HG02884 (cell line): ENCODE results near the gene CTNNBIP1.

Experiments
- ATAC-seq: cut with Tn5 transposase; IDR thresholded peaks from one replicate; pipeline ENCODE4 v1.9.1; 2021; ENCODE audit warnings: mild to moderate bottlenecking, moderate library complexity; ENCODE audit not compliant: unreplicated experiment

CTNNBIP1 gene

DNA sequence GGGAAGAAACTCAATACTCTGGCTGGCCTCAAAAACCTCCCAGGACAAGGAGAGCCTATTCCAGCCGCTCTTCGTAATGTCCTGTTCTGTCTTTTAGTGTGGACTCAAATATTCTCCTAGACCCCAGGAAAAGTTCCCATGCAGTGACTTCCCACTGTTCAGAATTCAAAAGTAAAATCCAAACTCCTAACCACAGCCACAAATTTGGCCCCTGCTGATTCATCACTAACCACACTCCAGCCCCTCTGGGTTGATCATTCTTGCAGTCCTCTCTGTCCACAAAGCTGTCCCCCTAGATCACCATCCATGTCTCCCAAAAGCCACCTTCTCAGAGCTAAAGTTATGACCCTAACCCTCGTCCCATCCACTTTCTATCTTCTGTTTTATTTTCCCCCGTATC is 5.1 kb downstream of the CTNNBIP1 start:
- no peak for ATAC-seq

DNA sequence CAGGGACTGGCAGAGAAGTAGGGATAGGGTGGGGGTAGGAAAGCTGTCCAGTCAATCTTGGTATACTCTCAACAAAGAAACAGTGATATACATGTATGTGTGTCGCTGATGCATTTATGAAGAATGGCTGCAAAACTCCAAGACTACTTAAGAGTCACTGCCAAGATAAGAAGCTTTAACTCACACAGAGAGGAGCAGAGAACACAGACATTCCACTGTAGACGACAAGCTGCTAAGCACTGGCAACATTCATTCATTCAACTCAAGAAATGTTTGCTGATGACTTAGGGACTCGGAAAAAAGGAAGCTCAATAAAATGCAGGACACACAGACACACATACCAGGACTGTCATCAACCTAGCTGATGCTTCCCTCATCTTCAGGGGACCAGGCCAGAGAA is 5.5 kb downstream of the CTNNBIP1 start:
- no peak for ATAC-seq

DNA sequence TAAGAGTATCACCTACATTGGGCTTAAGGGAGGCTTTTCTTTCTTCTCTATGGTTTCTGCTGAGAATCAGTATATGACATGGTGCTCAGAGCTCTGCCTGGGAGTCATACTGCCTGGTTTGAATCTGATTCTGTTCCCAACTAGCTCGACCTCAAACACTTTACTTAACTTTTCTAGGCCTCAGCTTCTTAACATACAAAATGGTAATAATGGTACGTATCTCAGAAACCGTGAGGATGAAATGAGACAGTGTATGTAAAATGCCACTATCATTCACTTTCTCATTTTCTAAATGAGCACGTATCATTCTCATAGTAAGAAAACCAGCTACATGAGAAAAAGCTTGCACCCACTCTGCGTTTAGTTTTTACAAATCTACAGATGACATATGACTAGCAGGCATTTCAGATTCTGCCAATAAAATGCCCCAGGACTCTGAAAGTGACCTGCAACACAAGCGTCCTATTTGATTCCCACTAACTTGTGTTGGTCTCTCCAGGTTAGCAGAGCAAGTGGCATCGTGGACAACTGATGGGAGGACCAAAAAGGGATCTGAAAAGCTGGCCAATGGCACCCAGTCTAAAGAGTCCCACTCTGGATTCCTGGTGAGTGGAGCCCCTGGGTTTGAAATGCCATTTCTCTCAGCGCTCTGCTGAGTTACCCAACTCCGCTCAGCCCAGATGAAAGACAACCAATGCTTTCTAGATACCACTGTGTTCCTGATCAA is 6.1 kb downstream of the CTNNBIP1 start:
- no peak for ATAC-seq

DNA sequence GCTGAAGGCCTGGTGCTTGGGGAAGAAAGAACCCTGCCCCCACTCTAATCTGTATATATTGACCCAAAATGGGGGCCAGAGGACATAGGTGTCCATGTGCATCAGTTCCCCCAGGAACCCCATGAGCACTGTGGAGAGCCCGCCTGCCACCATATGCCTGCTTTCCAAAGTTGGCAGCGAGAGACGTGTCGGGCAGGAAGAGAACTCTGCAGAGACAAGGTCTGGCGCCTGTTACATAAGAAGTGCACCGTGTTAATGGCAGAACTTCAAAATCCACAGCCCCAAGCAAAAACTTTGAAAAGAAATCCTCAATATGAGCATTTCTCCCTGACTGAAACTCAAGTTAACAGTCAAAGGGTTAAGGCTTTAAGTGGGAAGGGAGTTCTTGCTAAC is 8.0 kb downstream of the CTNNBIP1 start:
- ATAC-seq: no peak

DNA sequence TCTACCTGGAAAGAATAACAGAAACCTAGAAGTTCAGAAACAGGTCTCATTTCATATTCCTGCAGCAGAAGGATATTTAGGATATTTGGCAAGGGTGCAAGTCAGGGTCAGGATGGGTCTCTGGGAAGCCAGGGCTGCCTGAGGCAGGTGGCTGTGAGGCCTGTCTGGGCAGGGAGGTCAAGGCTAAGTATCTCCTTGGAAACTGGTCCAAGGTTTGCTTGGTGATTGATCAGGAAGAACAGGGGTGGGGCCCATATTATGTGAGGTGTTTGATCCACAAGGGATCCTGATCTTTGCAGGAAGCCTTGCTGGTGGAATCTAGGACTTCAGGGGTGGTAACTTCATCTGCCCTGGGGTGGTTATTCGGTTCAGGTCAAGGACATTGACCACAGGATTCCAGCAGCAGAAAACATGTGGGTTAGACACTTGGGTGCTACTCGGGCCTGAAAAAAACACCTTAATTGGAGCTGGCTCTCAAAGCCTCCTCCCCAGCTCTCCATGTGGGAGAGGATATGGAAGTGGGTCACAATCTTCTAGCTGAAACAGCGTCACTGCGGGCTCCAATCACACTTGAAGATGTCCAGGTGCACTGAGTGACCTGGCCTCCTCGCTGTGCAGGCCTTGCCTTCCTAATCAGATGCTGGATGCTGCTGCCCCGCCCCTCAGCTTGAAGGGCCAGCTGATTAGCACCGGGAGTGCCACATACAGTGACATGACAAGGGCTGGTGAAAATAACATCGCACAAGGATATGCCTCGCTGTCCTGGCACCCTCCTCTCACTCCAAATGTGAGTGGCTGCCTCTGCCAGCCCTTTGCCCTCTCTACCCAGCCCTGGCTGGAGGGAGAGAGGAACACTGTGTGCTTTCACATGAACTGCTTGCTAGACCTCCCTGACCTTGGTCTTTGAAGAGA is 8.7 kb downstream of the CTNNBIP1 start:
- ATAC-seq: no peak

DNA sequence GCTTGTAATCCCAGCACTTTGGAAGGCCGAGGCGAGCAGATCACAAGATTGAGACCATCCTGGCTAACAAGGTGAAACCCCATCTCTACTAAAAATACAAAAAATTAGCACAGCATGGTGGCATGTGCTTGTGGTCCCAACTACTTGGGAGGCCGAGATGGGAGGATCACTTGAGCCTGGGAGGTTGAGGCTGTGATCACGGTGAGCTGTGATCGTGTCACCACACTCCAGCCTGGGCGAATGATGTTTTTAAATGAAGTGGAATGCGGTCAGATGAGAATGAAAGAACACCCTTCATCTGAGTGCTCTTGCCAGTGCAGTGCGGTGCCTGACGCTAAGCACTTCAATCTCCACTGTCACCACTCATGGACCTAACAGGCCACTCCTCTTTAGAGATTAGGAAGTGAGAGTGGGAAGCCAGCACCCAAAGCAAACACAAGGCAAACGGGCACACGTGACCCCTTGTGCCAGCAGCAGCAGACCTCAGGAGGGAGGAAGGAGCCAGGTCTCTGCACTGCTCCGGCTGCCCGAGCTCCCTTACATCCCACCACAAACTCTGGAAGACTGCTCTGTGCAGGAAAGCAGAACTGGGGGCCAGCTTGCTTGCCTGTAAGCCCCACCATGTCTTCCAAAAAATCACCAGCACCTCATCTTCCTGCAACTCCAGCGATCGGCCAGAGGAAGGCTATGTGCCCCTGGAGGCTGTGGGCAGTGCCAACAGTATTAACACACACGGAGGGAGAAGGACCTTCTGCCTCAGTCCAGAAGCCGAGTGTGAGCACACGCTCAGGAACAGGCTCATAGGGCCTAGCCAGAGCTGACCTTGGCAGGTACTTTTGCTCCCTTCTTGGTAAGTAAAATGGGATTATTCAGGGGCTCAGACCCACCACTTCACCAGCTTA is 9.7 kb downstream of the CTNNBIP1 start:
- no peak for ATAC-seq

DNA sequence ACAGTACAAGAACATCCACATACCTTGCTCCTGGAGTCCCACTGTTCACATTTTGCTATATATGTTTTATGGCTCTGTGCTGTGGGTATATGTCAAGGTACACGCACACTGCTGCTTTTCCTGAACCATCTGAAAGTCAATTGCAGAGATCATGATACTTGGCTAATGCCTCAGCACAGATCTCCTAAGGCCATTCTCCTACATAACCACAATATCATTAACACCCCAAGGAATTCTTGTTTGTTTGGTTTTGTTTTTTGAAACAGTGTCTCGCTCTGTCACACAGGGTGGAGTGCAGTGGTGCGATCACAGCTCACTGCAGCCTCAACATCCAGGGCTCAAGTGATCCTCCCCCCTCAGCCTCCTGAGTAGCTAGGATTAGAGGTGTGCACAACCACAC is 16.0 kb downstream of the CTNNBIP1 start:
- no peak for ATAC-seq

DNA sequence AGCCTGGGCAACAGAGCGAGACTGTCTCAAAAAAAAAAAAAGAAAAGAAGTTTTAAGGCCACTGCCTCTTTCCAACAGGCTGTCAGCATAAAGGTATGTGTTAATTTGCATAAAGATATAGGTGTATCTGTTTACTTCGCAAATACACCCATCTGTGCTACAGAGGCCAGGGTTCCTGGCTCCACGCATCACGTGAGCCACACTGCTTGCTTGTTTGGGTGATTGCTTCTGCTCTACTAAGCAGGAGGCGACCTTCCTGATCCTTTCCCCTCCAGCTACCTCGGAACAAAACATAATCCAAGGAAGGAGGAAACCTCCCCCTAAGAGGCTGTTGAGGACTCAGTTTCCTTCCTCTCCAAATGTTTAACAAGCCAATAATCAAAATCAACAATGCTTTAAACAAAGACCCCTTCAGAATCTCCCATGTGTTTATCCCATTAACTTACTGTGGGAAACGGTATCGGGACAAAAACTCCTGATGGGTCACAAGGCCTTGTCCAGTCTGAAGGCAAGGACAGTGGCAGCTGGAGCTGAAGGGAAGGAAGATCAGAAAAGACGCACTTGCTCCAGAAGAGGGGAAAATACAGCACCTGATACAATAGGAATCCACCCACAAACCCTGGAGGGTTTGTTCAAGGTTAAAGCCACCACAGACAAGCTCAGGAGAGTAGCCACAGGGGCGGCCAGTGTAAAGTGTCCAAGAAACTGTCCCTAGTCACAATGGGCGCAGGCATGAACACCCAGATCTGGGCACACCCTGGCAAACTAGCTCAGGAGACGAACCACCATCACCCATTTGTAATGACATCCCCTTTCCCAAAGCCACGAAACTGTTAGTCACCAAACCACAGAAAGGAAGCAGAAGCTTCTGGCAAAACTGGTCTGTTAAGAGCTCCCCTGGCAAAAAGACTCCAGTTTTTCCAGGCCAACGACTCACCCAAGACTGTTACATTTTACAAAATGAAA is 17.2 kb downstream of the CTNNBIP1 start:
- ATAC-seq: no peak

DNA sequence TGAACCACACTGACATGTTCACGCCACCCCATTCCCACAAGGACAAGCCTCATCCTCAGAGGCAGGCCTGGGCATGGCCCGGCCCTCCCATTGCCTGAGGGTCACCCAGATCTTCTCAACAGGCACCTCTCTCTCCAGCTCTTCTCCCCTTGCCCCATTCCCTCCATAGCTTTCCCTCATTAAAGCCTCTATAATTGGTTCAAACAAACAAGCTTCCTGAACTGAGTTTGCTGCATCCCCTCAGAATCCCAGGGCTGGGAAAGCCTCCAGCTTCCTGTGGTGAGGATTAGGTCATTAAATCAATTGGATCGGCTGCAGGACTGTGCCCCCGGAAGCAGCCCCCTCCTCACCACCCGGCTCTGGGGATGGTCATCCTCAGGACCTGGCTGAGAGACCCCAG is 18.9 kb downstream of the CTNNBIP1 start:
- no peak for ATAC-seq

DNA sequence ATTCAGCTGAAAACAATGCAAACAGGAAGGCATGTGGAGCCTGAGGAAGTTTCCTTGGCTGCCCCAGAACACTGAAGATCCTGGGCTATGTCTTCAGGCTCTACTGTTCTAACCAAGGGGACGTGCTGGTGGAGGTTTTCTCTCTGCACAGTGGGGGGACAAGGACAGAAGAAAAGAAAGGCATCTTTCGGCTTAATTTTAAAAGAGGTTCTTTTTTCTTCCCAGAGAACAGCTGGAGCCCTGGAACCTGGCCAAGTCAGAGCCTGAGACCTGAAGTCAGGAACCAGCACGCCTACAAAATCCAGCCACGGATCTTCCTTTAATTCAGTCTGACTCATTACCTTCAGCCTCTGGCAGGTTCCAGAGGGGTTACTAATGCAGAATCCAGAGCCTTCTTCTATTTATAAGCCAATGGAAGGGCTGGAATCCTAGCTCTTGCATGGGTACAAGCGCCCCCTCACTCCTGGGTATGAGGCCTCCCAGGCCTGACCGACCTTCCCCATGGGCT is 19.8 kb downstream of the CTNNBIP1 start:
- no peak for ATAC-seq

DNA sequence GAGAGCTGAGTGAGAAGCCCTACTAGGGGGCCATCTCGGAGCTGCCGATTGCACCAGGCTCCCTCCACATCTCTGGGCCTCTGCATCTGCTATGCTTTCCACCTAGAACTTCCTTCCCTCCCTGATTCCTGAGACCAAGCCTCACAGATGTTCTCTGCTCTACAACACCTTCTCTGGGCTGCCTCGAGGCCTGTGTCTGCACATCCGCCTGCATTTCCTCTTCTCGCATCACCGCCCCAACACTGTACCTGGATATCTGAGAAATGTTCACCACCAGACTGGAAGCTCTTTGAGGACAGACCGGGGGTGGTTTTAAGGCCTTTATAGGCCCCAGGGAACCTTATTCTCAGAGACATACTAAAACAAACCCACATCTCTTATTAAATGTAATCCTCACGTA is 20.7 kb downstream of the CTNNBIP1 start:
- no peak for ATAC-seq

DNA sequence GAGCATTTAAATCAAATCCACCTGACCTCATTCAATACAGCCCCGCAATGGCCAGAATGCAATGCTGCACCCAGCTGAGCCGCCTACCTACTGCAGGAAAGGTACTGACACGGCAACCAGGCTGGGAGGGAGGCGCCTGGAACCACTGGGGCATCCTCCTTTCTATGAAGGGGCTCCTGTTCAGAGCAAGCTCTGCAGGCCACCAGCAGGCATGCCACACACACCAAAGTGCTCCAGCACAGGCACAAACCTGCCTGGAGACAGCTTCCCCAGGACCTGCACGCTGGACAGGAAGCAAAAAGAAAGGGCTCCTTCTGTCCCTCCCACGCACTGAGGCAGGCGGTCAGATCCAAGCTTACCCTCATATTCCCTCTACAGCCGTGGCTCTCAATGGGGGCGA is 21.2 kb downstream of the CTNNBIP1 start:
- no peak for ATAC-seq

DNA sequence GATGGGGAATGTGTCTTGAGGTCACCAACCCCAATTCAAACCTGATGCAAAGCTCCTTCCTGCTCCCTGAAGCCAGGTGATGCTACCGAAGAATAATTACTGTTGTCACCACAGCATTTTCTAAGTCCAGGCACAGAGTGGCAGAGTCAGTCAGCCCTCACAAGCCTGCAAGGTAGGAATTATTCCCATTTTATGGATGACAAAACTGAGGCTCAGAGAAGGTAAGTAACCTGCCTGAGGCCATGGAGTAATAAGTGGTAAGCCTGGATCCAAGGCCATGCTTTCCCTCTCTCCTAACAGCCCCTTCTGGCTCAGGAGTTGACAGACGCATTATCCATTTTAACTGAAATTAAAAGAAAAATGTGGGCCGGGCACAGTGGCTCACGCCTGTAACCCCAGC is 23.0 kb downstream of the CTNNBIP1 start:
- ATAC-seq: no peak

DNA sequence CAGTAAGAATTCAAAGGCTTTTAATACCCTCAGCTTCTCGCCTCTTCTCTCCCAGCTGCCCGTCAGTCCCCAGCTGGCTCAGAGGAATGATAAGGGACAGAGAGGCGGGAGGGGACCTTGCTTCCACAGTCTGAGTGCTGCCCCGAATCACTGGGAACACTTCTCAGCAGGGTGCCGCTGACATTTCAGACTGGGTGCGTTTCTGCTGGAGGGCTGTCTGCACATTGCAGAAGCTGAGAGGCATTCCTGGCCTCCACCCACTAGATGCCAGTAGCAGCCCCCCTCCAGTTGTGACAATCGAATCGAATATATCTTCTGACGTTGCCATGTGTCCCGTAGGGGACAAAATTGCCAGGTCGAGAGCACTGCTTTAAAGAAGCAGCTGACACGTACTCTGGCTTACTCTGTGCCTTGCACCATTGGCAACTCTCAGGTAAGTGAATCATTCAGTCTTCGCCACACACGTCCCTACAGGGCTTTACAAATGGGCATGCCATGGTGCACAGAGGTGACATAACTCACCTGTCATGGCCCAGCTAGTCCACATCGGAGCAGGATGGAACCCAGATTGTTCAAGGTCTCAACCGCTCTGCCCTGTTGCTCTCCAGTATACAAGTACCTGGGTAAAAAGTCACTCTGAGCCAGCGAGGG is 23.9 kb downstream of the CTNNBIP1 start:
- no peak for ATAC-seq

DNA sequence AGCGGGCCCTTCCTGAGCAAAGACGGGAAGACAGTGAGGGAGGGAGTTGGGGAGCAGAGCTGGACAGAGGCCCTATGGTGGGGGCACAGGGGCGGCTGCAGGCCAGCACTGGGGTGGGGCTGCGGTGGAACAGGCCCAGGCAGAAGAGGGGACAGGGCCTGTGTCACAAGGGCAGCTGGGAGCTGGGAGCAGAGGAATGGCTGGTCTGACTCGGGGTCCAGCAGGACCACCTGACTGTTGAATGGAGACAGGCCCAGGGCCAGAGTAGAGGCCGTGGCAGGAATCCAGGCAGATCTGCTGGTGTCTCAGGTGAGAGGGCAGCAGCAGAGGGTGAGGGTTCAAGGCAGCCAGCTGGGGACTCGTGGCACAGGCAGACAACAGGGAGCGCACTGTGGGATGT is 25.3 kb downstream of the CTNNBIP1 start:
- ATAC-seq: no peak

DNA sequence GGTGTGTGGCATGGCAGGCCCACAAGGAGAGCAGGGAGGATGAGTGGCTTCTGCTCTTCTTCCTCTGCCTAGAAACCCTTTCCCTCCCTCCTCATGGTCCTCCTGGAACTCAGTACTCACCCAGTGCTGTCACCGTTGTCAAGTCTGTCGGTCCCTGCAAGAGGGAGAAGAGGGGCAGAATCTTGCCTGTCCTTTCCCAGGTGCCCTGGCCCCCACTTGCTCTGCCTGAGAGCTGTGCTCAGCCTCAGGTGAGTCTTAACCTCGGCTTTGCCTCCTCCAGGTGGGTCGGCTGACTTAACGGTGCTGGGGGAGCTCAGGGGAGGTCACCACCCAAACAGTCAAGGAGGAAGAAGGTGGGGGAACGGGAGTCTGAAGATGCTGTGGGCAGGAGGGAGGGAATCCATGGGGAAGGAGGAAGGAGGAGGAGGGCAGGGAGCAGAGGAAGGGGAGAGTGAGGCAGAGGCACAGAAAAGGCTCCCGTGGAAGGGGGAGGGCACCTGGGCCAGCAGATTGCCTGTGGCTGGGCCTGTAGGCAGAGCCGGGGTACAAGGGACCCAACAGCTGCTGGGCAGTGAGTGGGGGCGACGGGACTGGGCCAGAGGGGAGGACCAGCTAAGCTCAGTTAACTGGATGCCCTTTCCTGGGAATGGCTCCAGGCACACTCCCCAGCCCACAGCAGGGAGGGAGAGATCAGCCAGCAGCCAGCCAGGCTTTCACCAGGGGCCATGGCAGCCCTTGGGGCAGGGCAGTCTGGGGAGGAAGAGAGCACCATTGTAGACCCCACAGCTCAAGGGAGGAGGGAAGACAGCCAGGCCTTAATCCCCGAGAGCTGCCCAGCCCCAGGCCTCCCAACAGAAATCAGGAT is 26.3 kb downstream of the CTNNBIP1 start:
- no peak for ATAC-seq

DNA sequence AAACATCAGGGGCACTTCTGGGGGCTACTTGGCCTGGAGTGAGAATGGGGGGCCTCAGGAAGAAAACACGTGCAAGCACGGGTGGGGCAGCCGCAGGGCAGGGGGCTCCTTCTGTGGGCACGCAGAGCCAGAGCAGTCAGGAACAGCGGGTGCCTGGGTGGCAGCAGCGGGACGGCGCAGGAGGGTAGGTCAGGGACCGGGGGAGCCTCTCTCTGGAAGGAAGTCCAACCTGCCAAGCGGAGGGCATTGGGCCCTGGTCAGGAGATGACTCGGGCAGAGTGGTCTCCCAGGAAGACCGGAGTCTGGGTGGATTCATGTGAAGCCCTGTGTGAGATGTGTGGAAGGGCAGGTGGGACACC is 27.1 kb downstream of the CTNNBIP1 start:
- no peak for ATAC-seq

DNA sequence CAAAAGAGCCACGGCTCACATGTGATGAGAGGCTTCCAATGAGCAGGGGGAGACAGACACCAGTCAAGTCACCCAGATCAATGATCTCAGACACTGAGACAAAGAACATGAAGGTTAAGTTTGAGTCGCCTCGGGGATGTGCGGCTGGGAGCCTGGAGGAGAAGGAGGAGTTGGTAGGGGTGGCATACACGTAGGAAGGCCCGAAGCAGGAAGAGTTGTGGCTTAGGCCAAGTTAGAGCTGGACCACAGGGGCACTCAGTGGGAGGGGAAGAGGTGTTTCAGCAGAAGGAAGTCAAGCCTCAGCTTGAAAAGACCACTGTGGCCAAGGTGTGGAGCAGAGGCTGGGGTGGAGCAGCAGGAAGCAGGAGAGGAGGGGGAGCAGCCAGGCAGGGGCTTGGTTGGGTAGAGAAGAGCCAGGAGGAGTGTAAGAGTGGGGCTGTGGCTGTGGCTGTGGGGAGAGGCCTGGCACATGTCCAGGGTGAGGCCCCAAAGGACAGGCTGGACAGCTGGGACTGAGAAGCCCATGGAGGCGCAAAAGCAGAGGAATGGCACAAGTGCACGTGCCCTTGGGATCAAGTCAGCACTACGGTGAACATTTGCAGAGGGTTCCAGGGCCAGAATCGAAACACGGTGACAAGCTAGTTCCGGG is 27.6 kb downstream of the CTNNBIP1 start:
- ATAC-seq: no peak
